HCT116 (cell line): ENCODE data around the gene DNAJB9. TPM values are rescaled to one million over a fixed set of nuclear protein-coding genes. Genes with fewer than 3 reads are reported as not detected.
A peak's percentile ranks its signal among the peaks of the same experiment; 100 is the strongest.

Experiments used
- ATAC-seq: fragments of 200-7000 bp; cut with Tn5 transposase; 2 replicates; pipeline ENCODE4 v1.9.1; 2020; ENCODE audit warnings: mild to moderate bottlenecking, moderate library complexity
- BruUV-seq: library from RNA; stranded (reverse); fragments of 400-500 nt; replicated peaks from 2 replicates; lab custom pipeline; 2021; lab: Mats Ljungman, UMichigan
- CTCF ChIA-PET: fragments of 300-600 bp; sonication (Branson Sonifier 250); formaldehyde crosslinking; loops from one replicate; lab custom pipeline; 2021; ENCODE audit warnings: antibody characterized with exemption; lab: Charles Lee
- POLR2A ChIA-PET: fragments of 300-600, 350-600 bp; sonication (Branson Sonifier 250); formaldehyde crosslinking; loops from one replicate; lab custom pipeline; 2021; ENCODE audit warnings: antibody characterized with exemption; lab: Charles Lee
- RAD21 ChIA-PET, 2 experiments: fragments of 300-600 bp; sonication (Branson Sonifier 250); formaldehyde crosslinking; loops; one replicate each; lab custom pipeline; 2023; ENCODE audit warnings: low total read pairs in 2 of 2; ENCODE audit not compliant: uncharacterized antibody in 2 of 2, unreplicated experiment in 2 of 2, low non-redundant PET in 1 of 2; lab: Charles Lee
- DNase-seq: peaks from one replicate; pipeline ENCODE4 v3.0.0-alpha.2; 2010; ENCODE audit warnings: low read depth, low spot score
- H2AFZ ChIP-seq: fragments of 200-600 bp; shearing (Covaris generic), sonication (generic); 2 replicates; pipeline ENCODE4 v1.6.1; 2017; ENCODE audit warnings: low read depth, mixed run types, mixed read lengths, antibody characterized with exemption, low read length; ENCODE audit not compliant: poor library complexity, severe bottlenecking
- H3K27ac ChIP-seq: 2 replicates; pipeline ENCODE4 v1.5.1; 2012; ENCODE audit warnings: low read depth, low read length
- H3K27me3 ChIP-seq: fragments of 200-600 bp; sonication (generic); 2 replicates; pipeline ENCODE4 v1.6.1; 2016; ENCODE audit warnings: mixed run types, low read length, mixed read lengths; ENCODE audit not compliant: insufficient read depth
- H3K36me3 ChIP-seq, 2 experiments: fragments of 200-500 bp in 1 of 2; fragments of 200-600 bp in 1 of 2; sonication (Bioruptor generic) in 1 of 2; sonication (generic) in 1 of 2; 2 replicates each; pipeline versions ENCODE4 v1.5.1 to v1.6.1; 2014 to 2016; ENCODE audit warnings: low read length in 2 of 2, inconsistent platforms in 1 of 2, mixed read lengths in 1 of 2, mixed run types in 1 of 2; ENCODE audit not compliant: insufficient read depth in 2 of 2, control insufficient read depth in 1 of 2
- H3K4me1 ChIP-seq, 2 experiments: fragments of 200-600 bp in 1 of 2; sonication (generic) in 1 of 2; 2 replicates each; pipeline versions ENCODE4 v1.5.1 to v1.6.1; 2012 to 2017; ENCODE audit warnings: low read length in 2 of 2, inconsistent platforms in 1 of 2, mild to moderate bottlenecking in 1 of 2, mixed read lengths in 1 of 2, mixed run types in 1 of 2, moderate library complexity in 1 of 2; ENCODE audit not compliant: insufficient read depth in 2 of 2, control insufficient read depth in 1 of 2
- H3K4me2 ChIP-seq: fragments of 200-600 bp; sonication (generic); 2 replicates; pipeline ENCODE4 v1.6.1; 2017; ENCODE audit warnings: mixed run types, low read length, mixed read lengths
- H3K4me3 ChIP-seq, 2 experiments: fragments of 200-600 bp in 1 of 2; sonication (generic) in 1 of 2; replicated peaks in 1 of 2; 2 replicates each; pipeline ENCODE4 v1.5.1; 2011 to 2016; ENCODE audit warnings: low read length in 2 of 2, control low read depth in 1 of 2, low read depth in 1 of 2, mild to moderate bottlenecking in 1 of 2, mixed read lengths in 1 of 2, mixed run types in 1 of 2
- H3K79me2 ChIP-seq: fragments of 200-600 bp; sonication (generic); 2 replicates; pipeline ENCODE4 v1.6.1; 2017; ENCODE audit warnings: mild to moderate bottlenecking, mixed run types, low read length, moderate library complexity, mixed read lengths; ENCODE audit not compliant: insufficient read depth
- H3K9ac ChIP-seq: fragments of 200-600 bp; sonication (generic); 2 replicates; pipeline ENCODE4 v1.6.1; 2016; ENCODE audit warnings: low read length, mixed read lengths
- H3K9me2 ChIP-seq: fragments of 200-600 bp; sonication (generic), shearing (Covaris generic); 2 replicates; pipeline ENCODE4 v1.6.1; 2017; ENCODE audit warnings: mixed run types, mild to moderate bottlenecking, moderate library complexity; ENCODE audit not compliant: insufficient read depth
- H3K9me3 ChIP-seq, 2 experiments: fragments of 200-500 bp in 1 of 2; fragments of 200-600 bp in 1 of 2; sonication (Bioruptor generic) in 1 of 2; sonication (generic) in 1 of 2; 2 replicates each; pipeline ENCODE4 v1.6.1; 2014 to 2017; ENCODE audit warnings: low read length in 2 of 2, mixed read lengths in 2 of 2, inconsistent platforms in 1 of 2, low read depth in 1 of 2, mild to moderate bottlenecking in 1 of 2, mixed run types in 1 of 2, moderate library complexity in 1 of 2; ENCODE audit not compliant: control insufficient read depth in 1 of 2, insufficient read depth in 1 of 2
- H4K20me1 ChIP-seq: fragments of 200-600 bp; sonication (generic), shearing (Covaris generic); 2 replicates; pipeline ENCODE4 v1.6.1; 2017; ENCODE audit warnings: mixed run types, mild to moderate bottlenecking, moderate library complexity; ENCODE audit not compliant: insufficient read depth
- ATF3 ChIP-seq: IDR thresholded peaks from 2 replicates; pipeline ENCODE4 v1.6.1; 2012
- CBX3 ChIP-seq: IDR thresholded peaks from 2 replicates; pipeline ENCODE4 v1.6.1; 2012; ENCODE audit warnings: low read depth
- CEBPB ChIP-seq: IDR thresholded peaks from 2 replicates; pipeline ENCODE4 v1.6.1; 2012; ENCODE audit warnings: low read depth
- CTCF ChIP-seq, 3 experiments: fragments of 200-600 bp in 1 of 3; sonication (generic) in 1 of 3; IDR thresholded peaks in 2 of 3; conservative IDR thresholded peaks in 1 of 3; 2 replicates each; pipeline ENCODE4 v1.5.1; 2012 to 2017; ENCODE audit warnings: low read depth in 2 of 3, low read length in 2 of 3, antibody characterized with exemption in 1 of 3, borderline replicate concordance in 1 of 3, control low read depth in 1 of 3, mild to moderate bottlenecking in 1 of 3, mixed read lengths in 1 of 3, mixed run types in 1 of 3, moderate library complexity in 1 of 3; ENCODE audit not compliant: insufficient read depth in 1 of 3
- EGR1 ChIP-seq: IDR thresholded peaks from 2 replicates; pipeline ENCODE4 v1.6.1; 2012; ENCODE audit warnings: low read depth
- EZH2 ChIP-seq: fragments of 200-600 bp; sonication (generic); IDR thresholded peaks from 2 replicates; pipeline ENCODE4 v1.6.1; 2017; ENCODE audit warnings: antibody characterized with exemption, mixed run types
- FOSL1 ChIP-seq: IDR thresholded peaks from 2 replicates; pipeline ENCODE4 v1.6.1; 2012; ENCODE audit warnings: low read depth
- JUND ChIP-seq: IDR thresholded peaks from 2 replicates; pipeline ENCODE4 v1.6.1; 2012
- MAX ChIP-seq: IDR thresholded peaks from 2 replicates; pipeline ENCODE4 v1.6.1; 2012
- POLR2A ChIP-seq: IDR thresholded peaks from 2 replicates; pipeline ENCODE4 v1.7.0; 2011; ENCODE audit warnings: borderline replicate concordance; ENCODE audit not compliant: insufficient read depth, insufficient read length; ENCODE audit errors: extremely low read depth
- POLR2AphosphoS5 ChIP-seq: IDR thresholded peaks from 2 replicates; pipeline ENCODE4 v1.6.1; 2011; ENCODE audit warnings: mild to moderate bottlenecking, low read depth, low read length, moderate library complexity
- RAD21 ChIP-seq: IDR thresholded peaks from 2 replicates; pipeline ENCODE4 v1.6.1; 2012; ENCODE audit warnings: low read depth, mild to moderate bottlenecking
- SRF ChIP-seq: IDR thresholded peaks from 2 replicates; pipeline ENCODE4 v1.6.1; 2012; ENCODE audit warnings: low read depth
- ZFX ChIP-seq: fragments of 450-650 bp; IDR thresholded peaks from 2 replicates; pipeline ENCODE4 v1.6.1; 2017
- ZNF274 ChIP-seq: fragments of 200-500 bp; sonication (Bioruptor generic); IDR thresholded peaks from 2 replicates; pipeline ENCODE4 v1.6.1; 2014; ENCODE audit warnings: mild to moderate bottlenecking, low read depth, low read length, inconsistent platforms
- intact Hi-C: fragments of 100-400 bp; cut with micrococcal nuclease; formaldehyde crosslinking; loops from 2 replicates; pipeline ENCODE4 v1.10.0; 2022
- total RNA-seq: library from RNA; stranded (reverse); gene quantifications from one replicate; pipeline ENCODE4 v1.2.1, GENCODE V29; 2021; ENCODE audit not compliant: unreplicated experiment

Gene DNAJB9
- total RNA-seq, 1 experiment from 2014 or later = 10.1 TPM

- Histone ChIP-seq H3K79me2 (no peaks in the 10 kb centered on the region), H3K4me2 (no peak overlapping the region), H3K4me1 (no peaks in the 10 kb centered on the region), H3K9ac (no peak overlapping the region), H3K9me3 (no peaks in the 10 kb centered on the region), H4K20me1 (no peaks in the 10 kb centered on the region), H2AFZ (peak overlapping the region; percentile 56), H3K36me3 (no peaks in the 10 kb centered on the region), H3K27ac (no peak overlapping the region), H3K9me2 (no peaks in the 10 kb centered on the region), H3K4me3 (no peak overlapping the region), H3K27me3 (no peaks in the 10 kb centered on the region)
- POLR2A ChIA-PET = no interaction called here
- peak; percentile 33 for DNase-seq
- CTCF ChIA-PET = interaction anchor here (1.0 kb wide), 1 partner anchor 47 kb away, joined by 3 read pairs; no protein-coding TSS in a partner anchor
- TF ChIP-seq CTCF (IDR thresholded peaks at IDR 0.05 in 2 of 3, conservative IDR thresholded peaks at IDR 0.05 in 1 of 3; ENCODE audit: borderline replicate concordance in 1 of 3, insufficient read depth in 1 of 3, low read depth in 2 of 3, low read length in 2 of 3) (peak; percentile 49 to 78 (median 52)), RAD21 (peak; percentile 76), FOSL1 (no peak), CBX3 (peak; percentile 32; the same call in 1 of the 2 replicates)
- RAD21 ChIA-PET = no interaction called here
- intact Hi-C loops = loop anchor here (5.0 to 10.0 kb wide), 3 partner anchors 479 to 1831 kb away; no protein-coding TSS in a partner anchor
- BruUV-seq = no TSS peak
- ATAC-seq = peak; percentile 77
Observed at GRCh38 chr7:108613147-108613948, 43.7 kb downstream of the DNAJB9 start.

GRCh38 chr7:108613949-108614381, 44.3 kb downstream of the DNAJB9 start:
- Histone ChIP-seq H3K4me2 (no peak overlapping the region), H4K20me1 (no peaks in the 10 kb centered on the region), H3K4me1 (no peaks in the 10 kb centered on the region), H3K27me3 (no peaks in the 10 kb centered on the region), H3K27ac (no peak overlapping the region), H2AFZ (peak overlapping the region; percentile 56), H3K9me2 (no peaks in the 10 kb centered on the region), H3K4me3 (no peak overlapping the region), H3K79me2 (no peaks in the 10 kb centered on the region), H3K9ac (no peak overlapping the region), H3K36me3 (no peaks in the 10 kb centered on the region), H3K9me3 (no peaks in the 10 kb centered on the region)
- ChIA-PET CTCF (interaction anchor here (1.0 kb wide), 1 partner anchor 46 kb away, joined by 3 read pairs; no protein-coding TSS in a partner anchor), POLR2A (no interaction called here), RAD21 (no interaction called here)
- intact Hi-C loops = loop anchor here (5.0 to 10.0 kb wide), 3 partner anchors 478 to 1831 kb away; no protein-coding TSS in a partner anchor
- no TSS peak for BruUV-seq
- ATAC-seq (no peak), DNase-seq (no peak)
- TF ChIP-seq EGR1 (no peak), JUND (no peak), POLR2AphosphoS5 (no peak), POLR2A (no peak), CBX3 (no peak), MAX (no peak), ATF3 (no peak), ZFX (no peak), CEBPB (no peak), EZH2 (no peak), ZNF274 (no peak), SRF (no peak)
